Measurements from ENCODE around the gene GOLGA8H. TPM values are rescaled to one million over a fixed set of nuclear protein-coding genes. Genes with fewer than 3 reads are reported as not detected.

GOLGA8H gene
- total RNA-seq, 2 experiments from 2014 or later, result 0.36 TPM; not detected in 1

Other genes with a start within 250 kb of the GOLGA8H start
- gene CHRFAM7A, start 210.5 kb upstream of the GOLGA8H start, total RNA-seq, result 1 to 10 TPM in 1 of 2 experiments, under 1 TPM in 1; 0.04 to 1.2 TPM
- 1 to 10 TPM; 1.4 to 1.8 TPM for gene GOLGA8R, start 189.8 kb upstream of the GOLGA8H start, total RNA-seq
- gene GOLGA8Q, start 52.0 kb upstream of the GOLGA8H start, total RNA-seq, result under 1 TPM; 0.76 to 0.82 TPM

Data from activated naive CD8-positive, alpha-beta T cell treated with anti-CD3 and anti-CD28 coated beads for 36 hours (primary cell).